Activated T-helper 1 cell treated with anti-CD3 and anti-CD28 coated beads, Interleukin-12 subunit alpha, Interleukin-12 subunit beta, Interleukin-2, Interleukin-4 antibody, amounts not matched to agents 30 ng/mL and 10 ng/mL and 1 ng/mL, durations not matched to agents 14 hours and 24 hours and 36 hours (primary cell): ENCODE measurements around the gene CA10. TPM values are rescaled to one million over a fixed set of nuclear protein-coding genes. Genes with fewer than 3 reads are reported as not detected.

Experiments used
- DNase-seq: peaks from one replicate; pipeline ENCODE4 v3.0.0; 2021; ENCODE audit warnings: low spot score
- H3K27ac Mint-ChIP-seq: one replicate; pipeline ENCODE4 v1.8.0; 2021; ENCODE audit warnings: mild to moderate bottlenecking, mixed read lengths
- H3K27me3 Mint-ChIP-seq: one replicate; pipeline ENCODE4 v1.8.0; 2022; ENCODE audit warnings: mild to moderate bottlenecking, moderate library complexity, mixed read lengths; ENCODE audit not compliant: insufficient read depth
- H3K36me3 Mint-ChIP-seq: one replicate; pipeline ENCODE4 v1.8.0; 2021; ENCODE audit warnings: low read depth, mixed read lengths
- H3K4me1 Mint-ChIP-seq: one replicate; pipeline ENCODE4 v1.8.0; 2021; ENCODE audit warnings: low read depth, mixed read lengths
- H3K4me3 Mint-ChIP-seq: one replicate; pipeline ENCODE4 v1.8.0; 2021; ENCODE audit warnings: mild to moderate bottlenecking, moderate library complexity, mixed read lengths
- H3K9me3 Mint-ChIP-seq: one replicate; pipeline ENCODE4 v1.8.0; 2021; ENCODE audit warnings: mixed read lengths
- intact Hi-C: fragments of 100-400 bp; cut with micrococcal nuclease; formaldehyde crosslinking; loops from one replicate; pipeline ENCODE4 v1.15.1; 2024
- total RNA-seq: library from RNA; stranded (reverse); gene quantifications from 2 replicates; pipeline ENCODE4 v1.2.3, GENCODE V29; 2022

Gene CA10
- total RNA-seq, 1 donor from 2014 or later = not detected

DNA sequence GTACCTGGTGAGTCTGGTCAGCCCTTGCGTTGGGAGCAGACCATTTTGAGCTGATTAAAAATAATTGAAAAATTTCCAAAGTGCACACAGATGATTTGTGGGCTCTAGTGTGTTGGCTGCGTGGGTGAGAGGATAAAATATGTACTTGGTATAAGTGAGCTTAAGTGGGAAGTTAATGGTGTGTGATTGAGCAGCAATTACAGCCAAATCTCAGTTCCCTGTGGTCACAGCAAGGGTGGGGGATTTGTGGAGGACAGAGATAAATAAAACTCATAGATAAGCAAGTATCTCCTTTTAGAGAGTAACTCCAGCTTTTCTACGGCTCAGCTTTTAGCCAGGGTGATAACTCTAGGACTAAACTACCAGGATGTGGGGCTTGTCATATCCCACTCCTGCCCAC lies 507.7 kb downstream of the CA10 start:
- H3K9me3 Mint-ChIP-seq = no peaks in the 10 kb centered on the region
- H3K4me3 Mint-ChIP-seq = no peak overlapping the region
- no peak for DNase-seq
- H3K36me3 Mint-ChIP-seq = no peaks in the 10 kb centered on the region
- no peak overlapping the region for H3K27ac Mint-ChIP-seq
- H3K27me3 Mint-ChIP-seq = peaks cover 5% of the 10 kb centered on the region
- intact Hi-C loops = no loop called here
- H3K4me1 Mint-ChIP-seq = no peaks in the 10 kb centered on the region

DNA sequence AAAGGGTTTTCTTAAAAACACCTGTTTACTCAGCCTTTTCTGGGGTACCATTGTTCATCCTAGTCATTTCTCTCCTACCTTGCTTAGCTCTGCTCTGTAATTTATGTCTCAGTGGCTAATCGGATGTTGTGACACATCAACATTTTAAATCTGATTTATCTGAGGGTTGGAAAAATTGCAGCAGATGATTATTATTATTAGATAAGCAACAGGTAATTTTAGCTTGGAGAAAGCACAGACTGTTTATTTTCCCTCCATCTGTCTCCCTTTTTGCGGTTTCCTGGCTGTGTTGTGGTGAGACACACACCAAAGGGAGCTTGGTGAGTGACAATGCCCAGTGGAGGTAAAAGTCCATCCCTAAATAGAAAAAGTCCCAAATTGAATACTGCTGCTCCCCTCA lies 508.3 kb downstream of the CA10 start:
- no peak for DNase-seq
- H3K4me3 Mint-ChIP-seq = no peak overlapping the region
- H3K9me3 Mint-ChIP-seq = no peaks in the 10 kb centered on the region
- H3K36me3 Mint-ChIP-seq = no peaks in the 10 kb centered on the region
- peaks cover 5% of the 10 kb centered on the region for H3K27me3 Mint-ChIP-seq
- intact Hi-C loops = no loop called here
- no peak overlapping the region for H3K27ac Mint-ChIP-seq
- no peaks in the 10 kb centered on the region for H3K4me1 Mint-ChIP-seq

DNA sequence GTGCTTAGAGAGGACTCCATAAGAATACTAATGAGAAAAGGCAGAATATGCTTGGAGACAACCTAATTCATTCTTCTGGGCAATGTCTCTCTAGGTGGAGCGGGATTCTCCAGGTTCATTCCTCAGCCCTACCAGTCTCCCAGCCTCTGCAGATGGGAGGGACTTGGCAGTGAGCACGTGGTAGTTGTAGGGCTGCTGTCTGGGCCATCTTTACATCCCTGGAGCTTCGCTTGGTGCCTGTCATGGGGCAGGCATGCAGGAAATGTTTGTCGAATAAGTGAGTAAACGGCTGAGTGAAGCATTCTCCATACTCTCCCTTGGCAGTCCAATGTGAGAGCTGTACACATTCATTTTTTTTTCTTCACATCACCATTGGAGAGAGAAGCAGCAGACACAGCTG lies 510.7 kb downstream of the CA10 start:
- Mint-ChIP-seq H3K27me3 (peaks cover 5% of the 10 kb centered on the region), H3K4me3 (no peak overlapping the region), H3K27ac (no peak overlapping the region), H3K36me3 (no peaks in the 10 kb centered on the region), H3K4me1 (no peaks in the 10 kb centered on the region), H3K9me3 (no peaks in the 10 kb centered on the region)
- intact Hi-C loops = no loop called here
- DNase-seq = no peak

DNA sequence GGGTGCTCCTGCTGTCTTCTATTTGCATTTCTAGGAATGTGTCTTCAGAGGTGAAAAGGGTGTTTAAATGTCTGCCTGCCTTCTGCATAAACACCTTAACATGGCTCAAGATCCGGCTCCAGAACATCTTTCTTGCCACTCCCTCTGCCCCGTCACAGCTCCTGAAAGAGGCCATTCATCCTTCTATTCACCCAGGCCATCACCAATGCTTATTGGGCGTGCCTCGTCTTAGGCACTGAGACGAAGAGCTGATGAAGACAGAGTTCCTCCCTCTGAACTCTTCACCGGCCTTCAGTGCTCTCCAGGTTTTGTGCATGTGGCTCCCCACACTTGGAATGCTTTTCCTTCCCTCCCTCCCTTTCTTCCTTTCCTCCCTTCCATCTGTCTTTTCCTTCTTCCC lies 511.4 kb downstream of the CA10 start:
- no peak for DNase-seq
- H3K4me1 Mint-ChIP-seq = no peaks in the 10 kb centered on the region
- intact Hi-C loops = no loop called here
- no peak overlapping the region for H3K27ac Mint-ChIP-seq
- no peaks in the 10 kb centered on the region for H3K36me3 Mint-ChIP-seq
- no peak overlapping the region for H3K4me3 Mint-ChIP-seq
- no peaks in the 10 kb centered on the region for H3K9me3 Mint-ChIP-seq
- peaks cover 2% of the 10 kb centered on the region for H3K27me3 Mint-ChIP-seq

DNA sequence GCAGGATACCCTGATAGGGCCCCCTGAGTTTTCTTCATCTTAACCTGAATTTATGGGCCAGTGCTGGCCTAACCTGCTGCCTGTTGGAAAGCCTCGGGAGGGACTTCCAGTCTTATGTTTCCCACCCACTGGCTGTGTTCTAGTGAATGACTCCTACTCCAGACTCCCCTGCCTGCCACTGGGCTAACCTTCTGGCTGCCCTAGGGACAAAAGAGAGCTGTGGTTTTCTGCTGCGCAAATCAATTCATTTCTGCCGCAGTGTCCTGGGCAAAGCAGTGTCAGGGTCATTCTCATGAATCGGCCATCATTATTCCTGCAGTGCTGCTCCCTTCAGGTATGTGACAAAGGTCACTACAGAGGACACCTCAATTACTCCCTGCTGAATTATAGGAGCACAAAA lies 512.0 kb downstream of the CA10 start:
- intact Hi-C loops = no loop called here
- H3K4me1 Mint-ChIP-seq = no peaks in the 10 kb centered on the region
- no peak overlapping the region for H3K4me3 Mint-ChIP-seq
- no peak overlapping the region for H3K27ac Mint-ChIP-seq
- no peaks in the 10 kb centered on the region for H3K36me3 Mint-ChIP-seq
- H3K27me3 Mint-ChIP-seq = peaks cover 4% of the 10 kb centered on the region
- no peak for DNase-seq
- no peaks in the 10 kb centered on the region for H3K9me3 Mint-ChIP-seq

DNA sequence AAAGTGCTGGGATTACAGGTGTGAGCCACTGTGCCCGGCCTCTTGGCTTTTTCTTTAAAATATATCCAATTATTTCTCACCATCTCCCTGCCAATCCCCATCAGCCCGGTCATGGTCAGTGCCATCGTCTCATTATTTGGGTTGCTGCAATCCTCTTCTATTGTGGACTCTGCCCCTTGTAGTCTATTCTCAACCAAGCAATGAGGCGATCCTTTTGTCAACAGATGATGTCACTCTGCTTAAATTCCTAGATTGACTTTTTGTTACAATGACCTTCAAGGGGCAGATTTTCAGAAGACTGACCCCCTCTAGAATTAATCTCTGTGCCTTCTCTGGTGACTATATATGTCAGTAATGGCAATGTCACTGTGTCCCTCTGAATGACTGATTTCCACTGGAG lies 513.5 kb downstream of the CA10 start:
- H3K4me1 Mint-ChIP-seq = no peaks in the 10 kb centered on the region
- intact Hi-C loops = no loop called here
- H3K27ac Mint-ChIP-seq = no peak overlapping the region
- H3K27me3 Mint-ChIP-seq = peaks cover 4% of the 10 kb centered on the region
- DNase-seq = no peak
- no peaks in the 10 kb centered on the region for H3K36me3 Mint-ChIP-seq
- no peak overlapping the region for H3K4me3 Mint-ChIP-seq
- no peaks in the 10 kb centered on the region for H3K9me3 Mint-ChIP-seq

DNA sequence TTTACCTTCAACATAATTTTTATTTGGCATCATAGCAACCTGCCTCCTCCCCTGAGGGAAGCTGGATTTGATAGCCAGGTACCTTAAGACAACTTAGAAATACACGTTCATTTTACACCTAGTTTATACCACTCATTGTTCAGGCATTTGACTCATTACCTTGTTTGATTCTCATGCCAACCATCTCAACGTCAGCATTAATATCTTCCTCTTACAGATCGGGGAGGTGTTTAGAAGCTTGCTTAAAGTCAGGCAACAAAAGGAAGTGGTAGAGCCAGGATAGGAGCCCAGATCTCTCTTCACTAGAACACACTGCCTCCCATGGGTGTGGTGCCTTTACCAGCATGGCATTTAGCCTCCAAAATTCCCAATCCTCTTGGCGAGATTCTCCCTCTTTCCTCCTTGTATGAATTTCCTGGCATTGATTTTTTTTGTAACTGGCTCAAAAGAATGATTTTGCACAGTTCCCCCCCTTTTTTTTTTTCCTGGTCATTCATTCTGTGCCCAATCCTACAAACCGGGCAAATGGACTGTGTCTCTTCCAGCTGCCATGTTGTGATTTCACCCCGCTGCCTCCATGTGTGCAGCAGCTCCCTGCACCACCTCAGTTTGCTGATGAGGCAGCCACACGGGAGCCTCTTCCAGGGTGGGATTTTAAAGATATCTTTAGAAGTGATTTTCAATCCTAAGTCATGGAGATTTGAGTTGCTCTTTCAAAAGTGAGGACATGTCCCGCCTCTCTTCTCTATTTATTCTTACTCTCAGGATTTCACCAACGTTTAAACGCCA lies 514.6 kb downstream of the CA10 start:
- H3K27me3 Mint-ChIP-seq = peaks cover 4% of the 10 kb centered on the region
- intact Hi-C loops = no loop called here
- no peaks in the 10 kb centered on the region for H3K9me3 Mint-ChIP-seq
- H3K4me1 Mint-ChIP-seq = no peaks in the 10 kb centered on the region
- no peak overlapping the region for H3K4me3 Mint-ChIP-seq
- H3K36me3 Mint-ChIP-seq = no peaks in the 10 kb centered on the region
- H3K27ac Mint-ChIP-seq = no peak overlapping the region
- DNase-seq = no peak

DNA sequence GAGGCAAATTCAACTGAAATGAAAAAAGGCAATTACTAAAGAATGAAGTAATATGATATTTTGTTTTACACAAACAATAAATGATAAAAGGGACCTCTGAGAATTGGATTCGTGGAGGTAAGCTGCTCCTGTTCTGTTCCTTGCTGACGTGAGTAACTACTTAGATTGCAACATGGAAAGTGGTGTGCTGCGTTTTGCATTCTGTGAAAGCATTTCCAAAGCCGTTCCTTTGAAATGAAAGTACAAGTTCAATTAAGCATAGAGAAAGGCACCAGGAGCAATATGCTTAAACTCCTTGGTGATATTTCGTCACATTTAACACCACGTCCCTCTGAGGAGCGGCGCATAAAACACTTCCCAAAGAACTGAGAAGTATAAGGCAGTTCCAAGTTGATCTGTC lies 516.5 kb downstream of the CA10 start:
- Mint-ChIP-seq H3K9me3 (no peaks in the 10 kb centered on the region), H3K4me1 (no peaks in the 10 kb centered on the region), H3K27ac (no peak overlapping the region), H3K27me3 (peaks cover 4% of the 10 kb centered on the region), H3K36me3 (no peaks in the 10 kb centered on the region), H3K4me3 (no peak overlapping the region)
- intact Hi-C loops = no loop called here
- no peak for DNase-seq

DNA sequence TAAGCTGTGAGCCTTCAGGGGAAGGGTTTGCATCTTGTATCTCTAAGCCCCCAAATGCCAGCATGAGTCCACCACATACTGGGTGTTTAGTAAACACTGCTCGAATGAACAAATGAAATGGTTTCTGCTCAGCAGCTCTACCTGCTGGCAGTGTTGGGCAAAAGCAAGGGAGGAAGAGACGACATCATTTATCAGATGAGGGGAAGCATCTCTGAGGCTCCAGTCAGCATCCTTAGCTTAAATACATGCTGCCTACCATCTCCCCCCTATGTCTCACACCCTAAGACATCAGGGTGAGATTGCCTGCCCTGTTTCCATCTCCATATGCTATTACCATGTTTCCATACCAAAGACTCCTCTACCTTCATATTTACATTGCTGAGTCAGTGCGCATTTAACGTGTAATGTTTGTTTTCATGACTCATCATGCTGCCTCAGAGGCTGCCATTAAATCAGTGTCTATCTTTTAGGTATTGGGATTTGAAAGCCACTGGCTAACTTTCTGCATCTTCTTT lies 518.3 kb downstream of the CA10 start:
- Mint-ChIP-seq H3K4me1 (no peaks in the 10 kb centered on the region), H3K27ac (no peak overlapping the region), H3K36me3 (no peaks in the 10 kb centered on the region), H3K9me3 (no peaks in the 10 kb centered on the region), H3K27me3 (peaks cover 4% of the 10 kb centered on the region), H3K4me3 (no peak overlapping the region)
- intact Hi-C loops = no loop called here
- DNase-seq = no peak

DNA sequence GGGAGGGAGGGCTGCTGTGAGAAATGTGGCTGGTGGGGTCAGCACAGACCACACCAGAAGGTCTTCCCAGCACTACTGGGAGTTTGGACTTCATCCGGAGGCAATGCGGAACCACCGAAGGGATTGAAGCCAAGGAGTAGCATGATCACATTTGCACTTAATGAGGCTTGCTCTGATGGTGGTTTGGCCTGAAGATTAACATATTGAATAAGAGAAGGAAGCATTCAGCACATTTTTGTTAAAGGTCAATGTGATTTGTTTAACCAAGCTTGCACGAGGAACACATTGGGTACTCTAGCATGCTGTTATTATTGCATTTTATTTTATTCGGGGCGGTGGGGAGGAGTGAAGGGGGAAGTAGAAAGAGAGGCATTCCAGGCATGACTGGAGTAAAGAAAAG lies 519.5 kb downstream of the CA10 start:
- Mint-ChIP-seq H3K4me3 (no peak overlapping the region), H3K36me3 (no peaks in the 10 kb centered on the region), H3K27me3 (peaks cover 4% of the 10 kb centered on the region), H3K27ac (no peak overlapping the region), H3K4me1 (no peaks in the 10 kb centered on the region), H3K9me3 (no peaks in the 10 kb centered on the region)
- DNase-seq = no peak
- intact Hi-C loops = no loop called here

DNA sequence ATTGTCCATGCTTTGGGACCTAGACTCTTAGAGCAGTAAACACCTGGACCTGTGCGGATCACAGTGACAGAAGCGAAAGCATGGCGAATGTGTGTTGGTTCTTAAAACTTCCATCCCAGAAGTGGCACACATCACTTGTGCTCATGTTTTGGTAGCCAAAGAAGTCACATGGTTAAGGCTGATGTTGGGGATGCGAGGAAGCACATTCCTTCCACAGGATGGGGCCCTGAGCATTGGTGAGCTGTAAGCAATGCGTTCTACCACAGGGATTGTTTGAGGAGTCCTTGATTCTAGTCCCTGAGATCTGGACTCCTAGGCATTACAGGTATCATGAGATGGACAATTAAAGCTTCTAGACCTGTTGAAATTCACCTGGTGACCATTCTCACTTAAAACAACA lies 522.2 kb downstream of the CA10 start:
- H3K9me3 Mint-ChIP-seq = no peaks in the 10 kb centered on the region
- no peak for DNase-seq
- H3K27me3 Mint-ChIP-seq = peaks cover 2% of the 10 kb centered on the region
- H3K36me3 Mint-ChIP-seq = no peaks in the 10 kb centered on the region
- H3K4me3 Mint-ChIP-seq = no peak overlapping the region
- H3K27ac Mint-ChIP-seq = no peak overlapping the region
- intact Hi-C loops = no loop called here
- H3K4me1 Mint-ChIP-seq = no peaks in the 10 kb centered on the region

DNA sequence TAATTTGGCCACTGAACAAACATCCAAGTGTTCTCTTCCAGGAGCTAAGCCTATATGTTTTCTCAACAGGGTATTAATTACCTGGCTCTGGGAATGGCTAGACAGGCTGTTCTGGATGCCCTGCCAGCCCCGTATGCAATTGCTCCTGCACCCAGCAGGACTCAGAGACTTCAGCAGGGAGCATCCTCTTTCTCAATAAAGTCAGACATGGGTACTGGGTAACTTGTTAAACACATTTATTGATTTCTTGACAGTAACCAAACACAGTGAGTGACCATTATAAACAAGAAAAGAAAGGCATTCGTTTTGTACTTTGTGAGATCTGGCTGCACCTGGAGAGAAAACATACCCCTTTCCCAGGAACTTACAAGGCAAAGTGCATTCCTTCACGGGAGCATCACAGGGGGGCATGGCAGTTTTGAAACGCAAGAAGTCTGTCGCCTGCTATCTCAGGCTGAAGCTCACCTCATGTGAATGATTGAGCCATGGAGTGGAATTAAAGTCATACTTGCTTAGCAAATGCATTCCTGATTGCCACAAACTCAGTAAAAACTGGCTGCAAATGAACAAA lies 528.3 kb downstream of the CA10 start:
- Mint-ChIP-seq H3K4me1 (no peaks in the 10 kb centered on the region), H3K4me3 (no peak overlapping the region), H3K27ac (no peak overlapping the region), H3K27me3 (no peaks in the 10 kb centered on the region), H3K36me3 (no peaks in the 10 kb centered on the region), H3K9me3 (no peaks in the 10 kb centered on the region)
- DNase-seq = no peak
- intact Hi-C loops = no loop called here

DNA sequence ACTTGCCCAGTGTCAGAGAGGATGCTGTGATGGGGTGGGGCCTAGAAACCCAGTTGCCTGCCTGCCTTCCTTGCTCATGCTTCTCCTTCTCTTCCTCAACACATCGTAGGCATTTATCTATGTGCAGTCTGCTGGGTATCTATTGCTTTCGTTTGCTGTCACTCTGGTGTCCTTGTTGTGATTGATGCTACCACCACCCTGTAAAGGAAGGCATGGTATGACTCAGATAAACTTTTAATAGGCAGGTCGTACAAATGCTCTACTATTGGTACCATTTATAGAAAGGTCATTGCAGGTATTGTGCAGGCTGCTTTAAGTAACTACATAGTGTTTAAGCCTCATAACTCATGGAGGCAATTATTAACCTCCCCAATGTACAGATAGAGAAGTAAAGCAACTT lies 529.3 kb downstream of the CA10 start:
- Mint-ChIP-seq H3K4me3 (no peak overlapping the region), H3K27ac (no peak overlapping the region), H3K4me1 (no peaks in the 10 kb centered on the region), H3K9me3 (no peaks in the 10 kb centered on the region), H3K27me3 (no peaks in the 10 kb centered on the region), H3K36me3 (no peaks in the 10 kb centered on the region)
- no peak for DNase-seq
- intact Hi-C loops = no loop called here
